IMR-90 (cell line): ENCODE data around the gene HIVEP3. TPM values are rescaled to one million over a fixed set of nuclear protein-coding genes. Genes with fewer than 3 reads are reported as not detected.

Experiments
- ATAC-seq: fragments of 200-7000 bp; cut with Tn5 transposase; 2 replicates; pipeline ENCODE4 v1.9.1; 2020; ENCODE audit warnings: low read depth, mild to moderate bottlenecking, moderate library complexity
- BruUV-seq: library from RNA; stranded (reverse); fragments of 400-500 nt; replicated peaks from 2 replicates; lab custom pipeline; 2021; lab: Mats Ljungman, UMichigan
- CTCF ChIA-PET: fragments of 300-600 bp; formaldehyde crosslinking; extraction: SDS; loops from one replicate; lab custom pipeline; 2021; ENCODE audit warnings: antibody characterized with exemption; lab: Yijun Ruan, JAX
- POLR2A ChIA-PET: fragments of 300-600 bp; sonication (Branson Sonifier 250); formaldehyde crosslinking; loops from one replicate; lab custom pipeline; 2022; ENCODE audit warnings: antibody characterized with exemption; ENCODE audit not compliant: unreplicated experiment; lab: Charles Lee
- DNase-seq: peaks from one replicate; pipeline ENCODE4 v3.0.0; 2013
- H2AFZ ChIP-seq: replicated peaks from 2 replicates; pipeline ENCODE3; 2013; ENCODE audit warnings: low read length, mild to moderate bottlenecking; ENCODE audit not compliant: poor library complexity
- H2AK5ac ChIP-seq: 2 replicates; pipeline ENCODE4 v1.6.1; 2013; ENCODE audit warnings: low read depth, low read length, inconsistent platforms
- H2AK9ac ChIP-seq: replicated peaks from 2 replicates; pipeline ENCODE3; 2013; ENCODE audit warnings: mild to moderate bottlenecking, low read depth, low read length, moderate library complexity; ENCODE audit not compliant: poor library complexity
- H2BK120ac ChIP-seq: 2 replicates; pipeline ENCODE4 v1.6.1; 2013; ENCODE audit warnings: low read depth, low read length, inconsistent platforms
- H2BK15ac ChIP-seq: 3 replicates; pipeline ENCODE4 v1.6.1; 2013; ENCODE audit warnings: low read depth, low read length, inconsistent platforms
- H2BK20ac ChIP-seq: 2 replicates; pipeline ENCODE4 v1.6.1; 2013; ENCODE audit warnings: low read depth, mild to moderate bottlenecking, inconsistent platforms, low read length, moderate library complexity
- H2BK5ac ChIP-seq: 2 replicates; pipeline ENCODE4 v1.6.1; 2013; ENCODE audit warnings: mild to moderate bottlenecking, low read depth, low read length, inconsistent platforms; ENCODE audit not compliant: poor library complexity, severe bottlenecking
- H3K14ac ChIP-seq: replicated peaks from 2 replicates; pipeline ENCODE4 v1.6.1; 2013; ENCODE audit warnings: low read depth, low read length, inconsistent platforms
- H3K18ac ChIP-seq: 2 replicates; pipeline ENCODE4 v1.6.1; 2013; ENCODE audit warnings: low read depth, low read length, control low read depth
- H3K23ac ChIP-seq: 2 replicates; pipeline ENCODE4 v1.6.1; 2013; ENCODE audit warnings: low read depth, low read length, inconsistent platforms
- H3K27ac ChIP-seq: 2 replicates; pipeline ENCODE4 v1.5.1; 2013; ENCODE audit warnings: mild to moderate bottlenecking, control low read depth, low read length; ENCODE audit not compliant: insufficient read depth
- H3K27me3 ChIP-seq: 2 replicates; pipeline ENCODE4 v1.6.1; 2013; ENCODE audit warnings: low read length; ENCODE audit not compliant: control insufficient read depth, insufficient read depth
- H3K36me3 ChIP-seq: 2 replicates; pipeline ENCODE4 v1.6.1; 2013; ENCODE audit warnings: low read length, mixed read lengths; ENCODE audit not compliant: control insufficient read depth, insufficient read depth
- H3K4ac ChIP-seq: 2 replicates; pipeline ENCODE4 v1.6.1; 2013; ENCODE audit warnings: low read depth, low read length, inconsistent platforms
- H3K4me1 ChIP-seq: 2 replicates; pipeline ENCODE4 v1.6.1; 2013; ENCODE audit warnings: low read length, mixed read lengths; ENCODE audit not compliant: control insufficient read depth, insufficient read depth
- H3K4me2 ChIP-seq: 2 replicates; pipeline ENCODE4 v1.6.1; 2013; ENCODE audit warnings: low read depth, mild to moderate bottlenecking, control low read depth, low read length, moderate library complexity
- H3K4me3 ChIP-seq: 2 replicates; pipeline ENCODE4 v1.5.1; 2013; ENCODE audit warnings: low read depth, mild to moderate bottlenecking, control low read depth, low read length, moderate library complexity; ENCODE audit not compliant: insufficient read depth
- H3K56ac ChIP-seq: 2 replicates; pipeline ENCODE4 v1.6.1; 2013; ENCODE audit warnings: low read length, inconsistent platforms; ENCODE audit not compliant: insufficient read depth; ENCODE audit errors: extremely low read depth
- H3K79me1 ChIP-seq, 2 experiments: 2 replicates each; pipeline ENCODE4 v1.6.1; 2013; ENCODE audit warnings: low read length in 2 of 2, inconsistent platforms in 1 of 2, low read depth in 1 of 2
- H3K9ac ChIP-seq: 2 replicates; pipeline ENCODE4 v1.6.1; 2013; ENCODE audit warnings: low read depth, low read length, control low read depth
- H3K9me1 ChIP-seq: 2 replicates; pipeline ENCODE4 v1.6.1; 2013; ENCODE audit warnings: low read length, inconsistent platforms; ENCODE audit not compliant: insufficient read depth
- H3K9me3 ChIP-seq: 2 replicates; pipeline ENCODE4 v1.6.1; 2013; ENCODE audit warnings: low read length; ENCODE audit not compliant: control insufficient read depth, insufficient read depth
- H4K20me1 ChIP-seq: 2 replicates; pipeline ENCODE4 v1.6.1; 2013; ENCODE audit warnings: low read length, inconsistent platforms; ENCODE audit not compliant: insufficient read depth
- H4K5ac ChIP-seq: 2 replicates; pipeline ENCODE4 v1.6.1; 2013; ENCODE audit warnings: mild to moderate bottlenecking, low read depth, low read length, control low read depth
- H4K8ac ChIP-seq, 2 experiments: 2 replicates each; pipeline ENCODE4 v1.6.1; 2013; ENCODE audit warnings: low read depth in 2 of 2, low read length in 2 of 2, control low read depth in 1 of 2, inconsistent platforms in 1 of 2
- H4K91ac ChIP-seq: 2 replicates; pipeline ENCODE4 v1.6.1; 2013; ENCODE audit warnings: low read depth, low read length, inconsistent platforms; ENCODE audit not compliant: insufficient read depth
- BHLHE40 ChIP-seq: fragments of 150-350 bp; IDR thresholded peaks from 2 replicates; pipeline ENCODE4 v1.6.1; 2016; ENCODE audit warnings: mild to moderate bottlenecking, low read depth, low read length
- CEBPB ChIP-seq: IDR thresholded peaks from 2 replicates; pipeline ENCODE4 v1.6.1; 2012; ENCODE audit warnings: low read depth, low read length, improper control_type of control experiment
- CHD1 ChIP-seq: IDR thresholded peaks from 2 replicates; pipeline ENCODE4 v1.6.1; 2012; ENCODE audit warnings: low read depth, low read length, improper control_type of control experiment
- CTCF ChIP-seq: conservative IDR thresholded peaks from 2 replicates; pipeline ENCODE4 v1.5.1; 2012; ENCODE audit warnings: mild to moderate bottlenecking, low read depth, low read length, improper control_type of control experiment
- ELK1 ChIP-seq: fragments of 150-350 bp; IDR thresholded peaks from 2 replicates; pipeline ENCODE4 v1.6.1; 2016; ENCODE audit warnings: low read depth, mild to moderate bottlenecking, low read length, moderate library complexity, borderline replicate concordance
- FOS ChIP-seq: fragments of 150-350 bp; IDR thresholded peaks from 2 replicates; pipeline ENCODE4 v1.6.1; 2016; ENCODE audit warnings: low read depth, low read length
- MAFK ChIP-seq: IDR thresholded peaks from 2 replicates; pipeline ENCODE4 v1.6.1; 2012; ENCODE audit warnings: low read depth, low read length, improper control_type of control experiment
- MXI1 ChIP-seq: IDR thresholded peaks from 2 replicates; pipeline ENCODE4 v1.6.1; 2012; ENCODE audit warnings: low read depth, mild to moderate bottlenecking, low read length, moderate library complexity, borderline replicate concordance
- NFE2L2 ChIP-seq: fragments of 150-350 bp; IDR thresholded peaks from 2 replicates; pipeline ENCODE4 v1.6.1; 2016; ENCODE audit warnings: low read depth, mild to moderate bottlenecking, low read length
- POLR2A ChIP-seq: IDR thresholded peaks from 2 replicates; pipeline ENCODE4 v1.6.1; 2012; ENCODE audit warnings: mild to moderate bottlenecking, low read depth, low read length
- RAD21 ChIP-seq: IDR thresholded peaks from 2 replicates; pipeline ENCODE4 v1.6.1; 2012; ENCODE audit warnings: low read length, improper control_type of control experiment
- USF2 ChIP-seq: fragments of 150-350 bp; IDR thresholded peaks from 2 replicates; pipeline ENCODE4 v1.6.1; 2017; ENCODE audit warnings: mild to moderate bottlenecking, antibody characterized with exemption, low read length, low read depth
- WGBS, 2 experiments: methylation state at CpG; one replicate each; pipeline versions ENCODE4 v1.1.5 to v1.1.7; 2013; ENCODE audit warnings: missing lambda C conversion rate in 2 of 2; ENCODE audit not compliant: insufficient read length in 1 of 2; ENCODE audit errors: extremely low coverage in 2 of 2; 5-methylcytosine and 5-hydroxymethylcytosine counted together
- dilution Hi-C: fragments of 300-500 bp; cut with HindIII; formaldehyde crosslinking; loops from one replicate; pipeline ENCODE4 v1.14.3; 2018; ENCODE audit warnings: low sequenced_read_pairs; ENCODE audit not compliant: unreplicated experiment
- in situ Hi-C: fragments of 300-500 bp; cut with MboI; formaldehyde crosslinking; loops from 3 replicates; pipeline ENCODE4 v1.14.3; 2019; ENCODE audit warnings: low sequenced_read_pairs, inconsistent platforms, mixed read lengths
- intact Hi-C: fragments of 100-400 bp; cut with micrococcal nuclease; formaldehyde crosslinking; loops from 2 replicates; pipeline ENCODE4 v1.10.0; 2022
- polyA plus RNA-seq, 3 experiments: library from polyadenylated mRNA; depleted of rRNA; stranded (reverse); fragments of >200 nt; gene quantifications; 2 replicates each; pipeline ENCODE4 v1.2.3, GENCODE V29; 2012; ENCODE audit warnings: low replicate concordance in 1 of 3
- total RNA-seq: library from RNA; depleted of rRNA; stranded (reverse); fragments of >200 nt; gene quantifications from 2 replicates; pipeline ENCODE4 v1.2.3, GENCODE V29; 2012

Gene HIVEP3
- total and polyA plus RNA-seq, 2 of the 4 experiments (the other 2 are of a cell fraction) = 1.4 to 4.0 TPM

DNA sequence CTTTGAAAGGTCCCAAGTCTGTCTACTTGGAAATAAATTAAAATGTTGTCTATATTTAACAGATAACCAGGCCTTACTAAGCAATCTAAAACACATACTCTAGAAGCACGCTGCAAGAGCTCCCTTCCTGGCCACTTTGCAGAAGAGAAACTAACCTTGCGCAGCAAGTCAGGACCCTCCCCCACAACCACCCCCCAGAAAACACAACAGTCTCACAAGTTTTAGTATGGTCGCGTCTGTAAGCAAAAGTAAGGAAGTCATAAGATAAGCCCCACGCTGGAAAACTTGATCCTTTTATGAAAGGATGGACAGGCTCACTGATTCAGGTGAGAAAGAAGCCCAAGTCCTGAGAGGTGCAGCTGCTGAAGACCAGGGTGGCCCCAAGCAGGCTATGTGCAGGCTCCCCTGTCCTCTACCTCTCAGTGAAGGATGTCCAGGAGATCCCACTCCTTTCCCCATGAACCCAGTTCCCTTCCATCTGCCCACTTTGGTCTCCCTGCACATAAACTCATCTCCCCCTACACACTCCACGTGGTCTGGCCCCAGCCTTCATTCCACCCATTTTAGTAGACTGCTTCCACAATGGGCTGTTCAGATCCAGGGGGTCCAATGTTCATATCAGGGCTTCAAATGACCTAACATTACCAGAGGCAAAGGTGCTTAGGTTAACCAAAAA, 23.8 kb downstream of the HIVEP3 start:
- Histone ChIP-seq H3K9ac (no peak overlapping the region), H3K79me1 (peaks cover 0 to 6% of the 10 kb centered on the region in 2 experiments; a peak in 2 of 4 replicates), H3K36me3 (no peaks in the 10 kb centered on the region), H2BK120ac (0 out of 2 replicates have a peak overlapping the region, but pooled peaks have one; percentile 3), H3K14ac (peak overlapping the region; percentile 51; the same call in 1 of the 2 replicates), H4K8ac (no peak overlapping the region), H4K91ac (peak overlapping the region; percentile 58; the same call in 1 of the 2 replicates), H3K4me2 (no peak overlapping the region; the same call in 1 of the 2 replicates), H3K4me1 (peaks cover 14% of the 10 kb centered on the region), H4K5ac (no peak overlapping the region), H3K56ac (no peak overlapping the region), H3K9me1 (peaks cover 19% of the 10 kb centered on the region), H2BK15ac (no peak overlapping the region), H2AK5ac (peak overlapping the region; percentile 52; the same call in 1 of the 2 replicates), H2AFZ (no peak overlapping the region), H3K18ac (no peak overlapping the region), H2AK9ac (no peak overlapping the region), H4K20me1 (no peaks in the 10 kb centered on the region), H2BK5ac (no peak overlapping the region), H3K4me3 (no peak overlapping the region), H3K4ac (no peak overlapping the region), H3K27me3 (no peaks in the 10 kb centered on the region), H2BK20ac (no peak overlapping the region; the same call in 1 of the 2 replicates), H3K9me3 (no peaks in the 10 kb centered on the region), H3K23ac (peak overlapping the region; percentile 48; the same call in 1 of the 2 replicates), H3K27ac (no peak overlapping the region)
- WGBS, 2 experiments = 75% methylated on average over 1 of the region's 6 CpGs; no CpG with 5 or more reads in 1 of the 2 experiments
- dilution Hi-C loops = no loop called here
- ATAC-seq = no peak
- TF ChIP-seq USF2 (no peak), CHD1 (no peak), MAFK (no peak), POLR2A (no peak), MXI1 (no peak), FOS (no peak), CEBPB (no peak), RAD21 (no peak), CTCF (no peak), ELK1 (no peak), NFE2L2 (no peak), BHLHE40 (no peak)
- intact Hi-C loops = no loop called here
- ChIA-PET CTCF (no interaction called here), POLR2A (interaction anchor here (0.7 kb wide), 1 partner anchor 198 kb away, joined by 3 read pairs; no protein-coding TSS in a partner anchor)
- in situ Hi-C loops = no loop called here
- no TSS peak for BruUV-seq
- DNase-seq = no peak
